ENCODE results near the gene RFPL2. TPM values are rescaled to one million over a fixed set of nuclear protein-coding genes. Genes with fewer than 3 reads are reported as not detected.
"Not testable (repeated sequence)": the region's sequence is repeated elsewhere in the genome, so short reads cannot be mapped to it uniquely, and the experiment has no call there.

RFPL2 gene
- total RNA-seq, 1 donor = not detected

DNA sequence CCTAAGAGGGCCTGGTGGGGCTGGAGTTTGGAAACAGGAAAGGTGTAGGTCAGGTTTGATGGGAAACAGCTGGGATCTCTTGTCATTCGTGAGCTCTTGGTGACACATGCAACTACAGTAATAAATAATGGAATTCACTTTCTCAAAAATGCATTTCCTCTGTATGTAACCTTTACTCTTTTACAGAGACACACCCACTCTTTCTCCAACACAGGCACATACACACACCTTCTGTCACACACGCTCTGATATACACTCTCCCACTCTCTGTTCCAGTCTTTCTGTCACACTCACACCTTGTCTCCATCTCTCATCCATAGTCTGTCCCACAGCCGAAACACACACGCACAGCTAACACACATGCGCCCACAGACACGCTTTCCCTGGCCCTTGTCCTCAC is 39.2 kb downstream of the RFPL2 start:
- no peak for DNase-seq (ENCODE audit: low read depth)
- TF ChIP-seq, protein P1, sequence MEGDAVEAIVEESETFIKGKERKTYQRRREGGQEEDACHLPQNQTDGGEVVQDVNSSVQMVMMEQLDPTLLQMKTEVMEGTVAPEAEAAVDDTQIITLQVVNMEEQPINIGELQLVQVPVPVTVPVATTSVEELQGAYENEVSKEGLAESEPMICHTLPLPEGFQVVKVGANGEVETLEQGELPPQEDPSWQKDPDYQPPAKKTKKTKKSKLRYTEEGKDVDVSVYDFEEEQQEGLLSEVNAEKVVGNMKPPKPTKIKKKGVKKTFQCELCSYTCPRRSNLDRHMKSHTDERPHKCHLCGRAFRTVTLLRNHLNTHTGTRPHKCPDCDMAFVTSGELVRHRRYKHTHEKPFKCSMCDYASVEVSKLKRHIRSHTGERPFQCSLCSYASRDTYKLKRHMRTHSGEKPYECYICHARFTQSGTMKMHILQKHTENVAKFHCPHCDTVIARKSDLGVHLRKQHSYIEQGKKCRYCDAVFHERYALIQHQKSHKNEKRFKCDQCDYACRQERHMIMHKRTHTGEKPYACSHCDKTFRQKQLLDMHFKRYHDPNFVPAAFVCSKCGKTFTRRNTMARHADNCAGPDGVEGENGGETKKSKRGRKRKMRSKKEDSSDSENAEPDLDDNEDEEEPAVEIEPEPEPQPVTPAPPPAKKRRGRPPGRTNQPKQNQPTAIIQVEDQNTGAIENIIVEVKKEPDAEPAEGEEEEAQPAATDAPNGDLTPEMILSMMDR (IDR thresholded peaks at IDR 0.05; ENCODE audit: insufficient read depth, low read length) = no peak
- no peak overlapping the region for H3K4me3 ChIP-seq (ENCODE audit: low read depth, low read length)

DNA sequence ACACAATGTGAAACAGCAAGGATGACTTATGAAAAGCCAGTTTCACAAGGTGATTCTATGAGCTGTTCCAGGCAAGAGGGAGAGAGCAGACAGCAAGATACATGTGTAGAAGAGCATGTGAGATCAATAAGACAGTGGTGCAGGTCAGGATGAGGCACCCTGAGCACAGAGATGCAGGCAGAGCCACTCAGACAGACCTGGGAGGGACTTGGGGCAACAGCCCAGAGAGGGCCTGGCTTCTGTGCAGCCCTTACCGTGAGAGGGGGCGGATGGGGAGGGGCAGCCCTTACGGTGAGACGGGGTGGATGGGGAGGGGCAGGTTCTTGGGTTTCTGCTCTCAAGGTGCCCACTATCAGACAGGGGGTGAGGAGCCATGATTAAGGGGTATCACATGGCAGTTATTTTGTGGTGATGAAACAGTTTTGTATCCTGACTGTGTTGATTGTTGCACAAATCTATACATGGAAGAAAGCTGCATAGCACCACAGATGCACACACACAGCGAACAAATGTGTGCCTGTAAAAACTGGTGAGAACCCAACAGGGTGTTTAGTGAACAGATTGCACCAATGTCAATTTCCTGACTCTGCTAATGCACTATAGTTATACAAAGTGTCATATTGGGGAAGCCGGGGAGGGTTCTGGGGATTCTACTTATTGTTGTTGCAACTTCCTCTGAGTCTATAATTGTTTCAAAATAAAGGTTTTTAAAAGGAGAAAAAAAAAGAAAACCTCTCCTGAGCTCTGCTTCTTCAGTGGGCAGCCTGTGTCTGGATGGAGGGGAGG is 40.6 kb downstream of the RFPL2 start:
- no peak for DNase-seq (ENCODE audit: low read depth)
- H3K4me3 ChIP-seq (ENCODE audit: low read depth, low read length) = no peak overlapping the region
- TF ChIP-seq, protein P1 (IDR thresholded peaks at IDR 0.05; ENCODE audit: insufficient read depth, low read length) = no peak

DNA sequence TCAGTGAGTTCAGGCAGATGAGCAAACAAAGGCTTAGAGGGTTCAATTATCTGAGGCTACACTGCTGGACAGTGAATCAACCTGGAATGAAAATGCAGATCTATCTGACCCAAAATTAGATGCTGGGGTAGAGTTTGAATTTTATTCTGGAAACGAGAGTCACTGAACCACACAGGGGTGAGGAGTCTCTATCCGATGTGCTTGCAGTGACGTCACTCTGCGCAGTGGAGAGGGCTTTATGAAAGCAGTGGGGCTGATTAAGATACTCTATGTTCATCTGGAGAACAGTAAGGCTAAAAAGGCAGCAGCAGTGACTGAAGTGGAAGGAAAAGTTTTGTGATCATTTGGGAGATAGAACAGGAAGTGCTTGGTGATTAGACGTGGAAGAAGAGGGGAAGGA is 44.5 kb downstream of the RFPL2 start:
- not testable (repeated sequence) for H3K4me3 ChIP-seq (ENCODE audit: low read depth, low read length); DNase-seq (ENCODE audit: low read depth)

DNA sequence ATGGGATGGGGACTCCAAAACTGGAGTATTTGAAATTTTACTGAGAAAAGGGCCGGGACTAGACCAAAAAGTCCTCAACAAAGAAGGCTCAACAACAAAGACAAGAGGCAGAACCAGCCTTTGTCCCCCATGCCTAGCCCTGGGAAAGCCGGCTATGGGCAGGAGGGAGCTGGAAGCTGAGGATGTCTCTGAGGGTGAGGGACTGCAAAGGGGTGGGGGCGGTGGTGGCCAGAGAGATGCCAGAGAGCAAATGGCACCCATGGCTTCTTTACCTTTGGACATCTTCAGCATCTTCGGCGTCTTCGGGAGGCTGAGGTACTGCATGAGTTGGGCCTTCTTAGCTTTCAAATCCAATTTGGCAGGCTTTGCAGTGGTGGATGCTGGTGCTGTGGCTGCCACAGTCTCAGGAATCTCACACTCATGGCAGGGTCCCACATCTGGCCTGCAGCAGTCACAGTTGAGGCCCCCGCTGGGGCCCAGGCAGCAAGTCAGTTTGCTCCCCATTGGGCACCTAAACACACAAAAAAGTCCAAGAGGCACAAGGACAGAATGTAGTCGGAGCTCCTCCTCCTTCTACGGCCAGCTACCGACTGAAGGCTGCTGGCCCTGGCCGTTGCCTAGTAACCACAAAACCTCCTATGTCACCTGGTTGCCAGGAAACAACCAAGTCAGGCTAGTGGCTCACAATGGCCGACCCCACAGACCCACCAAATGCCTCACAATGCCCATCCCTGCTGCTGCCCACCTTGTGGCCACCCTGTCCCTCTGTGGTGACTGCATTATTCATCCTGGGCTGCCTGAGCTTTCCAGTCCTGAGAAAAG is 46.0 kb downstream of the RFPL2 start, which contains the start of gene C22orf42:
Gene C22orf42, minus strand, starts transcription at position 592 of the 822 bp plus-strand sequence. Its CDS starts 88 bp downstream, at position 504.
- no peak for DNase-seq (ENCODE audit: low read depth)
- no peak within 1 kb of the TSS for H3K4me3 ChIP-seq (ENCODE audit: low read depth, low read length)
- TF ChIP-seq, protein P1 (IDR thresholded peaks at IDR 0.05; ENCODE audit: insufficient read depth, low read length) = no peak

DNA sequence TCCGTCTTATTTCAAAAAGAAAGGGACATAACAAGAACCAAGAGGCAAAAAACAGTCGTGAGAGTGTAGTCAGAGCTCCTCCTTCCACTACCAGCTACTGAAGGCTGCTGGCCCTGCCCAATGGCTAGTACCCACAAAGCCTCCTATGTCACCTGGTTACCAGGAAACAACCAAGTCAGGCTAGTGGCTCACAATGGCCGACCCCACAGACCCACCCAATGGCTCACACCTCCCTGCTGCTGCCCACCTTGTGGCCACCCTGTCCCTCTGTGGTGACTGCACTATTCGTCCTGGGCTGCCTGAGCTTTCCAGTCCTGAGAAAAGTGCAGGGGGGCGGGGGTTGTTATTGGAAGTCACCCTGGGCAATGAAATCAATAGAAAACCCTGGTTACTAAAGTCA is 47.2 kb downstream of the RFPL2 start:
- H3K4me3 ChIP-seq (ENCODE audit: low read depth, low read length); DNase-seq (ENCODE audit: low read depth): not testable (repeated sequence)

DNA sequence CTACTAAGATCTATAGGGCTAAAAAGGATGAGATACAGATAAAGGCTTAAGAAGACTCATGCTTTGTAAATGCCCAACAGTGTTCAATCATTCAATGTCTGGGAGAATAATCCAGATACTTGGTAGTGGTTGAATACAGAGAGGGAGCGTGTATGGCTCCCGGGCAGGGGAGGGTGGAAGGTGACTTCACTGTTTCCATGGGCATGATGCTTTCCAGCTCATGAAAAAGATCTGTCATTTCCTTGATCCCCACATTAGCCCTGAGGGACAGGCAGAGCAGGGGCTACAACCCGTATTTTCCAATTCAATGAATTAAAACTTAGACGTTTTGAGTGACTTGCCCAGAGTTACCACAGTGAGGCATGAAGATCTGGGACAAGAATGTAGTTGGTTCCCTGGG is 50.1 kb downstream of the RFPL2 start:
- DNase-seq (ENCODE audit: low read depth); H3K4me3 ChIP-seq (ENCODE audit: low read depth, low read length): not testable (repeated sequence)

DNA sequence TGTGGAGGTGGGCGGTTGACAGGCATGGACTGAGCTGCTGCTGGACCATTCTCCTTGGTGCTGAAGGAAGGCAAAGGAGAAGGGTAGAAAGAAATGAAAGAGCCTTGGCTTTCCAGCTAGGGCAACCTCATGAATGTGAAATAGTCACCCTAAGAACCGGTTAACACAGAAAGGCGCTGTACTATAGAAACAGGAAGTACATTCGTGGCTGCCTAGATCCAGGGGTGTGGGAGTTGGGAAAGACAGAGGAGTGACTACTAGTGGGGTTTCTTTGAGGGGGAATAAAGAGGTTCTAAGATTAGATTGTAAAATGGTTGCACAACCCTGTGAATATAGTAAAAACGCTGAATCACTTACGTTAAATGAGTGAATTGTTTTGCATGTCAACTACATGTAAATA is 53.2 kb downstream of the RFPL2 start:
- H3K4me3 ChIP-seq (ENCODE audit: low read depth, low read length); DNase-seq (ENCODE audit: low read depth): not testable (repeated sequence)

DNA sequence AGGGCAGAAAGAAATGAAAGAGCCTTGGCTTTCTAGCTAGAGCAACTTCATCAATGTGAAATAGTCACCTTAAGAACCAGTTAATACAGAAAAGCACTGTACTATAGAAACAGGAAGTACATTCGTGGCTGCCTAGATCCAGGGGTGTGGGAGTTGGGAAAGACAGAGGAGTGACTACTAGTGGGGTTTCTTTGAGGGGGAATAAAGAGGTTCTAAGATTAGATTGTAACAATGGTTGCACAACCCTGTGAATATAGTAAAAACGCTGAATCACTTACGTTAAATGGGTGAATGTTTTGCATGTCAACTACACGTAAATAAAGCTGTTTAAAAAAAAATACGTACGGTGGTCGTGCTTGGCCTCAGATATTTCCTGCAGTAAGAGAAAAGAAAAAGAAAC is 54.2 kb downstream of the RFPL2 start:
- not testable (repeated sequence) for DNase-seq (ENCODE audit: low read depth)

DNA sequence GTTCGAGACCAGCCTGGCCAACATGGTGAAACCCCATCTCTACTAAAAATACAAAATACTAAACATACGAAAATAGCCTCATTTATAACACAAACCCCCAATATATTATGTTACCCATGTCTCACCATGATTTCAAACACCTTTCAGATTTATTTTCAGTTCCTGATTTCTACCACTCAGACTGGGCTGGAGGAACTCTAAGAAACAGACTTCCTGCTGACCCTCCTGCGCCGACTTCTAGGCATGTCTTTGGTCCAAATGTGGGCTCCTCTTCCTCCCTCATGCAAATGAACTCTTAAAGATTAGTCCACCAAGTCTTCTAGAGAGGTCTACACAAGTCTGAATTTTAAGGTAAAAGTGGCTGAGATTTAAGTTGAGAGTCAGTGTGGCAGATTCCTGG is 56.5 kb downstream of the RFPL2 start:
- not testable (repeated sequence) for DNase-seq (ENCODE audit: low read depth); H3K4me3 ChIP-seq (ENCODE audit: low read depth, low read length)

More for the DNA sequence above, 54.2 kb downstream of the RFPL2 start:
- not testable (repeated sequence) for H3K4me3 ChIP-seq (ENCODE audit: low read depth, low read length)

DNA sequence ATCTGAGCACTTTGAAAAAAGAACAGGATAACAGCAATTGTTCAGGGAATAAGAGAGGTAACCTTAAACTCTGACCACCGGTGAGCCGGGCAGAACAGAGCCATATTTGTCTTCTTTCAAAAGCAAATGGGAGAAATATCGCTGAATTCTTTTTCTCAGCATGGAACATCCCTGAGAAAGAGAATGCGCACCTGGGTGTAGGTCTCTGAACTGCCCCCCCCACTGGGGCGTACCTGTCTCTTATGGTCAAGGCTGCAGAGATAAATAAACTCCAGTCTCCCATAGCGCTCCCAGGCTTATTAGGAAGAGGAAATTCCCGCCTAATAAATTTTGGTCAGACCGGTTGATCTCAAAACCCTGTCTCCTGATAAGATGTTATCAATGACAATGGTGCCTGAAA is 57.7 kb downstream of the RFPL2 start:
- H3K4me3 ChIP-seq (ENCODE audit: low read depth, low read length) = not testable (repeated sequence)

More for the DNA sequence above, 57.7 kb downstream of the RFPL2 start:
- not testable (repeated sequence) for DNase-seq (ENCODE audit: low read depth)

Data from fibroblast of the aortic adventitia (primary cell).